Uterus (tissue), 4 donors: Measurements from ENCODE around the gene SLC25A1. TPM values are rescaled to one million over a fixed set of nuclear protein-coding genes. Genes with fewer than 3 reads are reported as not detected.

ENCODE experiments used
- DNase-seq, 2 donors: peaks; one replicate each; pipeline ENCODE4 v3.0.0-alpha.2; 2019 to 2020
- H3K27ac ChIP-seq, 2 donors: fragments of 200-600 bp; sonication (generic); 1 replicate in 1 of 2; 2 replicates in 1 of 2; pipeline ENCODE4 v1.5.1; 2016 to 2018
- H3K27me3 ChIP-seq, 2 donors: fragments of 200-600 bp; sonication (generic); one replicate each; pipeline ENCODE4 v1.5.1; 2018 to 2019; ENCODE audit warnings: control low read depth in 1 of 2
- H3K36me3 ChIP-seq, 2 donors: fragments of 200-600 bp; sonication (generic); one replicate each; pipeline ENCODE4 v1.5.1; 2019; ENCODE audit warnings: control low read depth in 1 of 2
- H3K4me1 ChIP-seq, 2 donors: fragments of 200-600 bp; sonication (generic); one replicate each; pipeline ENCODE4 v1.5.1; 2018 to 2019; ENCODE audit warnings: control low read depth in 1 of 2
- H3K4me3 ChIP-seq, 2 donors: fragments of 200-600 bp; sonication (generic); 1 replicate in 1 of 2; 2 replicates in 1 of 2; pipeline ENCODE4 v1.5.1; 2018 to 2019; ENCODE audit warnings: mild to moderate bottlenecking in 1 of 2
- H3K9me3 ChIP-seq, 2 donors: fragments of 200-600 bp; sonication (generic); one replicate each; pipeline ENCODE4 v1.5.1; 2019; ENCODE audit warnings: control low read depth in 1 of 2
- POLR2A ChIP-seq, 2 donors: fragments of 450-650 bp; IDR thresholded peaks; one replicate each; pipeline ENCODE4 v1.6.1; 2016; ENCODE audit warnings: antibody characterized with exemption in 2 of 2, mild to moderate bottlenecking in 1 of 2, moderate library complexity in 1 of 2
- intact Hi-C: fragments of 100-400 bp; cut with DNase I; formaldehyde crosslinking; loops from one replicate; pipeline ENCODE4 v1.15.1; 2023; ENCODE audit warnings: low total_unique reads
- total RNA-seq, 4 donors: library from RNA; depleted of rRNA in 3 of 4; stranded (reverse); fragments of >200 nt in 3 of 4; gene quantifications; one replicate each; pipeline versions ENCODE4 v1.1.0 to v1.2.4, GENCODE V29; 2014 to 2023
- TF ChIP-seq, protein P1 (sequence below), 4 experiments: fragments of 200-600 bp in 2 of 4; fragments of 450-650 bp in 2 of 4; sonication (generic) in 2 of 4; IDR thresholded peaks; one replicate each; pipeline ENCODE4 v1.5.1; 2016 to 2019; ENCODE audit warnings: antibody characterized with exemption in 4 of 4, mild to moderate bottlenecking in 2 of 4, moderate library complexity in 1 of 4
- donor health status: DM: yes; HTN: yes; CAD: no.

The SLC25A1 gene
- total RNA-seq, 4 donors from 2014 or later: 4.7 to 42.7 (median 27.3) TPM

DNA sequence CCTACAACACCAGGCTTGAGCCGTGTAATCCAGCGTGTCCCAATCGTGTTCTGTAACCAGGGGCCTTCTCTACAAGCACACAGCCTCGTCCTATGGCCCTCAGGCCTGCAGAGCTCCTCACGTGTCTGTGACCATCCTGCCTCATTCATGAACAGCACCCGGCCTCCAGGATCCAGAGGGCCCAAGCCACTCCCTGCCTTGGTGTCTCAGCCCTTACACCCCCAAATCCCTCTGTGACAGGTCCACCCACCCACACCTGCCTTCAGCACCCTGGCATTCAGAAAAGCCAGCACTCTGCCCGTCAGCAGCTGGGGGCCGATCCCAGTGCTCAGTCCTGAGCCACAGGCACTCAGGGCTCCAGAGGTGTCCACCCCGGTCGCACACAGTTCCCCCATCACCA is 41.6 kb downstream of the SLC25A1 start:
- Histone ChIP-seq H3K4me1 (no peaks in the 10 kb centered on the region), H3K27me3 (no peaks in the 10 kb centered on the region), H3K9me3 (no peaks in the 10 kb centered on the region), H3K27ac (no peak overlapping the region), H3K4me3 (no peak overlapping the region), H3K36me3 (no peaks in the 10 kb centered on the region)
- intact Hi-C loops: no loop called here
- no peak for TF ChIP-seq POLR2A (IDR thresholded peaks at IDR 0.05)
- TF ChIP-seq, protein P1, sequence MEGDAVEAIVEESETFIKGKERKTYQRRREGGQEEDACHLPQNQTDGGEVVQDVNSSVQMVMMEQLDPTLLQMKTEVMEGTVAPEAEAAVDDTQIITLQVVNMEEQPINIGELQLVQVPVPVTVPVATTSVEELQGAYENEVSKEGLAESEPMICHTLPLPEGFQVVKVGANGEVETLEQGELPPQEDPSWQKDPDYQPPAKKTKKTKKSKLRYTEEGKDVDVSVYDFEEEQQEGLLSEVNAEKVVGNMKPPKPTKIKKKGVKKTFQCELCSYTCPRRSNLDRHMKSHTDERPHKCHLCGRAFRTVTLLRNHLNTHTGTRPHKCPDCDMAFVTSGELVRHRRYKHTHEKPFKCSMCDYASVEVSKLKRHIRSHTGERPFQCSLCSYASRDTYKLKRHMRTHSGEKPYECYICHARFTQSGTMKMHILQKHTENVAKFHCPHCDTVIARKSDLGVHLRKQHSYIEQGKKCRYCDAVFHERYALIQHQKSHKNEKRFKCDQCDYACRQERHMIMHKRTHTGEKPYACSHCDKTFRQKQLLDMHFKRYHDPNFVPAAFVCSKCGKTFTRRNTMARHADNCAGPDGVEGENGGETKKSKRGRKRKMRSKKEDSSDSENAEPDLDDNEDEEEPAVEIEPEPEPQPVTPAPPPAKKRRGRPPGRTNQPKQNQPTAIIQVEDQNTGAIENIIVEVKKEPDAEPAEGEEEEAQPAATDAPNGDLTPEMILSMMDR (IDR thresholded peaks at IDR 0.05): no peak
- DNase-seq: no peak

DNA sequence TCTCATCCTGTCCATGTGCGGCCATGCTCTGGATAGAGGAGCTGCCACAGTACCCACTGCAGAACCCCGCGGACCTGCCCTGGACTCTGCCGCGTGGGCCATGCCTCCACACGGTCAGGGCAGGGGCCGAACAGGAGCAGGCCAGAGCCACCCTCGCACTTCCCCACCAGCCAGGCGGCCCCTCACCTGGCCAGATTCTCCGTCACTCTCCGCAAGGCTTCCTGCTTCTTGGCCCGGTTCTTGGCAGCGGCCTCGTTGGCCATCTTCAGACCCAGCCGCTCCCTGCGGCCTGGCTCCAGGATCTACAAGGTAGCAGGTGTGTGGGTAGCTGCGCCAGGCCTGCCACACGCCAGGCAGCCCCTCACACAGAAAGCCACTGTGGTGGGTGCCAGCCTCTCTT is 43.7 kb downstream of the SLC25A1 start:
- no peak for DNase-seq
- intact Hi-C loops: no loop called here
- no peaks in the 10 kb centered on the region for H3K27me3 ChIP-seq
- no peak overlapping the region for H3K27ac ChIP-seq
- no peaks in the 10 kb centered on the region for H3K36me3 ChIP-seq
- H3K9me3 ChIP-seq: no peaks in the 10 kb centered on the region
- TF ChIP-seq POLR2A (IDR thresholded peaks at IDR 0.05): no peak
- TF ChIP-seq, protein P1 (IDR thresholded peaks at IDR 0.05): no peak
- no peak overlapping the region for H3K4me3 ChIP-seq
- no peaks in the 10 kb centered on the region for H3K4me1 ChIP-seq

DNA sequence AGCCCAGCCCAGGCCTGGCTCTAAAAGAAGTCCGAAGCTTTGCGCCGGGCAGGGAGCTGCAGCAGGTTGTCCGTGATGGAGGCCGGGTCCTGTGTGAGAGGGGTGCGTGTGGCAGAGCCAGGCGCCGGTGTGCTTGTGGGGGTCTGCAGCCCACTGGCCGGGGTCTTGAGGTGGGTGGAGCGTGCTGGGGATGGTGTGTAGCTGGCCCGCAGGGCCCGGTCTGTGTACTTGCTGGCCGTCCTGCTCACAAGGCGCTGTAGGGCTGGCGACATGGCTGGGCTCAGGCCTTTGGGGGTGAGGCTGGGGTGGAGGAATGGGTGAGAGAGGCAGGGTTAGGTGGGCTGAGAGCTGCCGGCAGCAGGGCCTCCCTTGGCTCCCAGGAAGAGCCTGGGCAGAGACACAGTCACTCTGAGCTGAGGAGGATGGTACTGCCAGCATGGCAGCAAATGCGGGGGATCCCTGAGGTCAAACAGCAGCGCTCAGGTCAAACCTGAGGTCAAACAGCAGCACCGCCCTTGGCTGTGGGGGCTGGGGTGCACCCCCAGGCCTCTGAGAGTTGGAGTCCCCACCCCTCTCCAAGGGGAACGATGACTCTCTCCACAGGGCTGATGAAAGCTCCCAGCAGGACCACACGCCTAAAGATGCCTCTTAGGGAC is 44.2 kb downstream of the SLC25A1 start:
- TF ChIP-seq, protein P1 (IDR thresholded peaks at IDR 0.05): no peak
- TF ChIP-seq POLR2A (IDR thresholded peaks at IDR 0.05): no peak
- Histone ChIP-seq H3K9me3 (no peaks in the 10 kb centered on the region), H3K4me3 (no peak overlapping the region), H3K4me1 (no peaks in the 10 kb centered on the region), H3K27me3 (no peaks in the 10 kb centered on the region), H3K27ac (no peak overlapping the region), H3K36me3 (no peaks in the 10 kb centered on the region)
- no peak for DNase-seq
- intact Hi-C loops: no loop called here

DNA sequence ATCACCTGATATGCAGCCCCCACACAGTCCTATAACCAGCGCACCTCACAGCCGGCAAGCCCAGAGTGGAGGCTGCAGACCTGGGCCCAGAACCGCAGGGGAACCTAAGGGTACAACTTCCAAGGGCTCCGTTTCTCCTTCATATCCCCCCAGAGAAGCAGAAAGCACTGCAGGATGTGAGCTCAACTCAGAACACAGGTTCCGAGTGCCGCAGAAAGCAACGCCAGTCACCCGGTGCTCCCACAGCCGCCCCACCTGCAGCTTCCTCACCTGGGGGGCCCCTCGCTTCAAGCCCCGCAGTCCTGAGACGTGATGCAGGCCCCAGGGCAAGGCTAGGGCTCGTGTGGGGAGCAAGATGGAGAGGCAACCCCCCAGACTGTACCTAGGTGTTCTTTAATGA is 45.0 kb downstream of the SLC25A1 start:
- no peaks in the 10 kb centered on the region for H3K9me3 ChIP-seq
- no peak for TF ChIP-seq POLR2A (IDR thresholded peaks at IDR 0.05)
- TF ChIP-seq, protein P1 (IDR thresholded peaks at IDR 0.05): no peak

DNA sequence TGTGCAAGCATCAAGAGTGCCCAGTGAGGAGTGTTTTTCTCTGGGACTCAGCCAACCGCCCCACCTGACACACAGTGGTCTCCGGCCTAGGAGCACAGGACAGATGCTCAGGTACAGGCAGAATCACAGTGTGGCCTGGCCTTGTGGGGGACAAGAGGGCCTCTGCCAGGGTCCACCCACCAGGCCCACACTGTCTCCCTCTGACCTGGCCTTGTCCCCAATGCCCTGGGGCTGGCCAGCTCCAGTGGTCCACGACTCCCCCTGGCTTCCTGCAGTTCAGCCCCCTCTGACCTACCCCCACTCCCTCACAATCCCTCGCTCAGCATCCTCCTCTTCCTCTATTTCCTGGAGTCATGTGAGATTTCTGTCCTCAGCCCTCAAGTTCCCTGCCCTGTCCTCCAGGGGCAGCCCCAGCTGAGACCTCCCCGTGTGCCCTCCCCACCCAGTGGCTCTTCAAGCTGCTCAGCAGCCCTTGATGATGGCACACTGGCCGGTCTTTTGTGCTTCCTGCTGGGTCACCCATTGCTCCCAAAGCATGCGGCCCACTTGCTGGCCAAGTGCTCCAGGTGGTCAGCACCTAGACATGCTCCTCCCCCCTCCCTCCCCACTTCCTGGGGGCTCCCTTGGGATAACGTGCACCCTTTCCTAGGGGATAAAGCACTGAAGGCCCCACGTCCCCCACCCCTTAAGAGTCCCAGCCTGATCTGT is 45.7 kb downstream of the SLC25A1 start:
- Histone ChIP-seq H3K36me3 (no peaks in the 10 kb centered on the region), H3K27ac (no peak overlapping the region), H3K27me3 (no peaks in the 10 kb centered on the region), H3K4me3 (no peak overlapping the region), H3K9me3 (no peaks in the 10 kb centered on the region), H3K4me1 (no peaks in the 10 kb centered on the region)
- TF ChIP-seq POLR2A (IDR thresholded peaks at IDR 0.05): no peak
- TF ChIP-seq, protein P1 (IDR thresholded peaks at IDR 0.05): no peak
- intact Hi-C loops: no loop called here
- DNase-seq: no peak

More for the DNA sequence above, 45.0 kb downstream of the SLC25A1 start:
- Histone ChIP-seq H3K4me1 (no peaks in the 10 kb centered on the region), H3K4me3 (no peak overlapping the region), H3K36me3 (no peaks in the 10 kb centered on the region), H3K27me3 (no peaks in the 10 kb centered on the region), H3K27ac (no peak overlapping the region)
- intact Hi-C loops: no loop called here
- DNase-seq: no peak
